ENCODE results near the gene WDR62.

Gene WDR62

DNA sequence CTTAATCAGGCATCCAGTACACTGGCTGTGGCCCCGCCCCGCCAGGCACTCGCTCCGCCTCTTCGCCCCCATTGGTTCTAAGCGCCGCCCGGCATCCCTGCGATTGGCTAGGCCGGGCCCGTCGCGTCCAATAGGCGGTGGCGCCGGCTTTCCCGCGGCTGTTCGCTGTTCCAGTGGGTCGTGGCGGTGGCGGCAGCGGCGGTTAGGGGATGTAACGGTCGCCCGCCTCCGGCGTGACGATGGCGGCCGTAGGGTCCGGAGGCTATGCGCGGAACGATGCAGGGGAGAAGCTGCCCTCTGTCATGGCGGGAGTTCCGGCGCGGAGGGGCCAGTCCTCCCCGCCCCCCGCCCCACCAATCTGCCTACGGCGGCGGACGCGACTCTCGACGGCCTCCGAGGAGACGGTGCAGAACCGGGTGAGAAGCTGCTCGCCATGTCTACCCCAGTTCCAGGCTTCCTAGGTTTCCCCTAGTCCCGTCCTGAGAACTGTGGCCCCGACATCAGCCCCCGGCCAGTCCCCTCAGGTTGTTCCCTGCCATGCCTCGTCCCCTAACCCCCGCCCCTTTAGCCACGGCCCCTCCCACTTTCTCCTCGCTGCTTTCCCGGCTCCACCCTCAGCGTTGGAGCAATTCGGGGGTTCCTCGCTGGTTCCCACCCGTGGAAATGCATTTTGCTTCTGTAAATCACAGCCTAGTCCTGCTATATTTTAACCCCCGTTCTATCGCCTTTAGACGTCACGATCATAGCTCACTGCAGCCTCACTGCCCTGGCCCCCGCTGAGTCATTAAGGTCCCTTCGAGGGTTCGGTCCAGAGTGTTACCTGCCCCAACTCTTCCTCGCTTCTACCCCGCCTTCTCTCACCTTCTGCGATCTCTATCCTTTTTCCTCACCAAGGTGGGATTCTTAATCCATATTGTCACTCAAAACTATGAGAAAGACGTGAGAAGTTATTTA lies at the start of gene WDR62:
Gene WDR62 (plus strand): TSS at position 165 of the 954 bp plus-strand sequence. CDS start 75 bp downstream, at position 240.
- DNase-seq = peak; percentile 95

DNA sequence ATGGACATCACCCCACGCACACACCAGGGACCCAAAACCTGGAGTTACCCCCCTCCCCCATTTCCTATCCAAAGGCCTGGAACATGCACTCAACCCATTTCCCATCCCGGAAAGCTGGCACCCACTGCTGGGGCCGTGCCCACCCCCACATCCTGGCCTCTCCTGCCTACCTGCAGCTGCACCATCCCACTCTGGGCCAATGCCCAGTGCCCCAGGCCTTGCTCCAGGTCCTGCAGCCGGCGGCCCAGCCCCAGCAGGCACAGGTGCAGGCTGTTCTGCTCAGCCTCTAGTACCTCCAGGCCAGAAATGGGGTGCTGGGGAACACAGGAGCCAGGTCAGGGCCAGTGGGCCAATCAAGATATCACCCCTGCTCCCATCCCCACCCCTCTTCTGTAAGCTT lies 47.7 kb upstream of the WDR62 start:
- DNase-seq = no peak

DNA sequence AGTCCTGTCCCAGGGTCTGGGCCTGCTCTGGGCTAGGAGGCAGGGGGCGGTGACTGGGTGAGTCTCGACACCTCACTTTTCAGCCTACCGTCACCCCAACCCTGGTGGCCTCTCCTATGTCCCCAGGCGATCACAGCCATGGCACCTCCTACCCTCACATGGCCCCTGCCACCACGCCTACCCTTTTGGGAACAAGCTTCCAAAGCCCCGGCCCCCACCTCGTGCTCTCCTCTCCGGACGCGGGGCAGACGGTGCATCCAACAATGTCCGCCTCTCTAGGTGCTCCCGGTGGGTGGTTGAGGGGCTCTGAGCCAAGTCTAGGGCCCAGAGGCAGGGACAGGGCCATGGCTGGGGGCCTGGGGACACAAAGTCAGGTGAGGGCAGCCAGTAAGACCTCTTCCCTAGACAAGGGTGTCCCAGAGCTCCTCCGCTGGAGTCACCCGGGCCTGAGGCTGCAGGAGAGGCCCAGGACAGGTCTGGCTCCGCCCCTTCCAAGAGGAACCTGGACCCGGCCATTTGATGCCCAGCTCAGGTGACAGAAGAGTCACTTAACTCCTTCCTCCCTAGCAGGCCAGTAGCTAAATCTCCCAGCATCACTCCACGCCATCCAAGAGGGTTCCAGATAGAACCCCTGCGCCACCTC lies 46.2 kb upstream of the WDR62 start, which contains the start of gene SYNE4:
Gene SYNE4 (minus strand): TSS at position 478 of the 643 bp plus-strand sequence. CDS start 132 bp downstream, at position 346.
- no peak for DNase-seq

DNA sequence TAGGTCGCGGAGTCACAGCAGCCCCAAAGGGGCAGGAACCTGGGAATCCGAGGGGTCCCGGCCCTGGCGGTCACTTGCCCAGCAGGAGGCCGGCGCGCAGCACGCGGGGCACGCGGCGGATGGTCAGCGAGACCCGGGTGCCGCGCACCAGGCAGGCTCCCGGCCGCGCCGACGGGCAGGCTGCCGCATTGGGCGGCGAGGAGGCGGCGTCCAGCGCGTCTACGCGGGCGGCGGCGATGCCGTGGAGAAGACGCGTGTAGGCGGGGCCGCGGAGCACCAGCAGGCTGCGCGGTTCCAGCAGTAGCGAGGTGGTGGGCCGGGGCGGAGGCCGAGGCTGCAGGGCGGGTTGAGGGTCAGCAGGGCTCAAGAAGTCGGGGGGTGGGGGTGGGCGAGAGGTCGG lies 45.5 kb upstream of the WDR62 start:
- DNase-seq = no peak

DNA sequence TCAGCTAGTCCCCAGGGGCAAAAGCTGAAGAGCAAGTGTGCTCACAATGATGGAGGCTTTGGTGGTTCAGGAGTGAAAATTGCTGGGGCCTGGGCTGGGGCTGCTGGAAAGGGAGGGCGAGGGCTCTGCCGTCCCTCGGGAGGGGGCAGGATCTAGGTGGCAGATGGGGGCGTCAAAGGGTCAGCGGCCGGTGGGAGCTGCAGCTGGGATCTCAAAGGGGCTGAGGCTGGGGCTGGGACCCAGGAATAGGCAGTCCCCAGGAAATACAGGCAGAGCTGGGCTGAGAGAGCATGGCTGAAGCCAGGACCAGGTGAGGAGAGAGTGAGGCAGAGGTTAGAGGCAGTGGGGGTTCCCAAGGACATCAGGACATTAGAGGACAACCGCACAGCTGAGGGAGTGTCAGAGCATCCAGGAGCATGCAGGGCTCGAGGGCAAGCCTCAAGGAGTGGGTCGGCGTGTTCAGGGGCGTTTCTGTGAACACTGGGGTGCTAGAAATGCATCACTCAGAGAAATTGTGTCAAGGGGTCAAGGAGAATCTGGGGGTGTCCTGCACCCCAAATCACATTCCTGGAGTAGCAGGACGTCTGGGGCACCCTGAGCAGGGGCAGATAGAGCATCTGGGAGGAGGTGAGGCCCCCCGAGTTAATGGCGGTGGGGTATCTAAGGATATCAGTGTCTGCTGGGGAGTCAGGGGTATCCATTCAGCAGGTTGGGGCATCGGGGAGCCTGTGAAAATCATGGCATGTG lies 44.9 kb upstream of the WDR62 start:
- DNase-seq = no peak

DNA sequence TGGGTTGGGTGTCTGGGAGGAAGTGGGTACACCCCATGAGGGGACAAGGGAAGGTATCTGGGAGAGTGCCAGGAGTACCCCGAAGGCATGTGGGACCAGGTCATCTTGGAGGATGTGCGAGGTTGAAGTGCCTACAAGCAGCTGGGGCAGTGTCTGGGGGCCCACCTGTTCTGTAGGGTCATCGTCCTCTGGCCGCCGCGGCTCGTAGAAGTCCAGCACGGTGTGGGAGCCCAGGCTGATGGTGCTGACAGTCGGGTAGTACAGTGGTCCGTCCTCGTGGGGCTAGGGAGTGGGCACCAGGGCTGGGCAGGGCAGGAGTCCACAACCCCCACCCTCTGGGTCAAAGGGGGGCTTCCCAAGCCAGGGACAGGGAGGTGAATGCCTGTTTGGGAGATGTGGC lies 44.3 kb upstream of the WDR62 start:
- no peak for DNase-seq

DNA sequence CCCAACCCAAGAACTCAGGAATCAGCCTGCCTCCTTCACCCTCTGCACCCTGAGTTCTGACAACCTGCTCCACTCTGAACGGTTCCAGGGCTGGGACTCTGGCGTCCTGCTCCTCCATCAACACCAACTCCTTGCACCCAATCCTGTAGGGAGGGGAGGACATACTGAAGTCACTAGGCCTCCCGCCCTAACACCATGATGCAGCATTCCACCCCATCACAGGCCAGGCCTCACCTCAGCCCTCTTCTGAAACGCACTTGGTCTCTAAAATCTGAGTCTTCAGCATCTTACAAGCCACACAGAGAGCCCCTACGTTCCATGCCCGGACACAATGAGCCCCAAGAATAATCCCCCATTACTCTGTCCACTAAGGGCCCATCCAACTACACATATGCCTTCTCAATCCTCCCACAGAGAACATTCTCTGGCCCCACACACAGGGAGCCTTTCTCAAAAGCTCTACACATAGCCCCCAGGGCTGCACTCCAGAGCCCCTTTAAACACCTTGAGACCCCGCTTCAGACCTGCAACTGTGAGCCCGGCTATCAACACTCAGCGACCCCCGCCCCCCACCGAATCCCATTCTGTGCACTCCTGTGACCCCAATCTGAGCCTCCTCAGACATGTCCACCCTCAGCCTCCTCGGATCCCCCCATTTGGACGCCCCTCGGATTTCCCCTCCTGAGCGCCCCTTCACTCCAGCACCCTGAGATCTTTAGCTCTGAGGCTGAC lies 41.3 kb upstream of the WDR62 start:
- no peak for DNase-seq

DNA sequence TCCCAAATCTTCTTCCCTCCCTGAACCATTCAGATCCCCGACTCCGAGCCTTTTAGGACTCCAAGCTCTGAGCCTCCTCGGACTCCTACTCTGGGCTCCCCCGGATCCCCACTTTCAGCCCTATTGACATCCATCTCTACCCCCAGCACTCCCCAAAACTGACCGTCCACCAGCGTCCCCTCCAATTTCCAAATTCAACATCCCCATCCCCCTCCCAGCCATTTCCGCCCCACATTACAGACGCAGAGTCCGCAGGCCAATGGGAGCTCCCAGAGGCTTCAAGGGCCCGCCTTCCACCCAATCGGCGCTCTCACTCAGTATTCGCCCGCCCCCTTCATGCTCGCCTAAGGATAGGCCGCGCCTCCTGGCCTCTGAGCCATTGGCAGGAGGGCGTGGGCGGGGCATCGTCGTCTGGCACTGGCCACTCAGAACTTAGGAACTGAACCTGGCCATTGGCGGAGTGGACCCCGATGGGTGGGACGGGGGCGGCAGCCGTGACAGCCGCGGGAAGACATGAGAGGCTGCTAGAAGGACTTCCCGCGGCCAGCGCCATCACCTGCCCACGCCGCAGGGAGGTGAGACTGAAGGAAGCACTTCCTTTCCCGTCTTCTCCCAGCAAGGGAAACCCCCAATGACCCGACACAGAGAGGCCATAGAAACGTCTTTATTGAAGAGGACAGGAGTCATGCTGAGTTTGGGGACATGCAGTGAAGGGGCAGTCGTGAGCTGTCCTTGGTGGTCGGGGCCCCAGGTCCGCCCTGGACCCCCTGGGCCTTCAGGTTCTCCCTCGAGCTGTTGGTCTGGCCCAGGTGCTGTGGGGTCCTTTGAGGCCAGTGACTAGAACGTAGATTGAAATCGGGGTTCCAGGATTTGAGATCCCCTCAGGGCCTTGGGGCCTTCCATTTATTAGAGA lies 40.4 kb upstream of the WDR62 start, which contains the start of gene ALKBH6:
Gene ALKBH6 (minus strand): TSS at position 202 of the 913 bp plus-strand sequence. CDS start 816 bp downstream, outside the sequence.
- peak; percentile 98 for DNase-seq

DNA sequence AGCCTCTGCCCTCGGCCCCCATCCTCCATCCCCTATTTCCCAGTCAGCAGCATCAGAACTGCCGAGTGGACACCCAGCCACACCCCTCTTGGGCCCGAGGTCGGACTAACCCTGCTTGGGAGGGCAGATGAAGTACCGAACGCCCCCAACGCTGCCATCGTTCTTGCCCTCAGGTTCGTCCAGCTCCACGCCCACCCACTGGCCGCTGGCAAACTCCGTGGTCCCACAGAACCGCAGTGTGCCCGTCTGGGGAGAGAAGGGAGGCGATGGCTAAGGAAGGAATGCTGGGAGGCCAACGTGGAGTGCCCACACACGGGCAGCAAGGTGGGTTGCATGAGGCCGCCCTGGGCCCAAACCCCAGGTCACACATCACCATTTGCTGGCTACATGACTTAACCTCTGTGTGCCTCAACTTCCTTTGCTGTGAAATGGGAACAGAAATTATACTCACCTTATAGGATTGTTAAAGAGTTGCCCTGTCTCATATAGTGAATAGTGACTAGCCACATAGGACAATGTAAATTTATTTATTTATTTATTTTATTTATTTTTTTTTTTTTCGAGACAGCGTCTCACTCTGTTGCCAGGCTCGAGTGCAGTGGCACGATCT lies 35.5 kb upstream of the WDR62 start:
- no peak for DNase-seq

DNA sequence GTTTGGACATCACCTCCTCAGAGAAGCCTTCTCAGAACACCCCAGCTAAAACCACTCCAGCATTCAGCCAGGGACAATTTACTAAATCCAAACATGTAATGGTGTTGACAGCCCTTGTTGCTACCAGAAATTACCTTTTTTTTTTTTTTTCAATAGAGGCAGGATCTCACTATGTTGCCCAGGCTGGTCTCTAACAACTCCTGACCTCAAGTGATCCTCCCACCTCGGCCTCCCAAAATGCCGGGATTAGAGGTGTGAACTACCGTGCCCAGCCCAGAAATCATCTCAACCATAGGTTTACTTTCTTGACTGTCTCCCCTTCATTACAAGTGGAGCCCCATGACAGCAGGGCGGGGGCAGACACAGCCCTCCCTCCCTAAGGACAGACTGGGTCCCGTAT lies 31.3 kb upstream of the WDR62 start:
- DNase-seq = no peak

DNA sequence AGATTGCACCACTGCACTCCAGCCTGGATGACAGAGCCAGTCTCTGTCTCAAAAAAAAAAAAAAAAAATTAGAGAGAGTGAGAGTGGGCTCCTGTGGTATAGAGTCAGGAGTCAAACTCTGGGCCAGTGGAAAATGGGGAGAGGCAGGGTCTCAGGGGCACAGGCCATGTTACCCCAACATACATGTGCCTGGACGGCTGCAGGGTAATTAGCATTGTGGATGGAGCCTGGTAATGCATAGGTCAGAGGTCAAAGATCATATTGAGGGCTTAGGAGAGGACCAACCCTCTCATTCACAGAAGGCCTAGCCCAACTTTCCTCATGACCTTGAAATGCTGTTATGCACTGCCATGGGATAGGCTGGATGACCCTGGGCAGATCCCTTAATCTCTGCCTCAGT lies 29.2 kb upstream of the WDR62 start:
- no peak for DNase-seq

DNA sequence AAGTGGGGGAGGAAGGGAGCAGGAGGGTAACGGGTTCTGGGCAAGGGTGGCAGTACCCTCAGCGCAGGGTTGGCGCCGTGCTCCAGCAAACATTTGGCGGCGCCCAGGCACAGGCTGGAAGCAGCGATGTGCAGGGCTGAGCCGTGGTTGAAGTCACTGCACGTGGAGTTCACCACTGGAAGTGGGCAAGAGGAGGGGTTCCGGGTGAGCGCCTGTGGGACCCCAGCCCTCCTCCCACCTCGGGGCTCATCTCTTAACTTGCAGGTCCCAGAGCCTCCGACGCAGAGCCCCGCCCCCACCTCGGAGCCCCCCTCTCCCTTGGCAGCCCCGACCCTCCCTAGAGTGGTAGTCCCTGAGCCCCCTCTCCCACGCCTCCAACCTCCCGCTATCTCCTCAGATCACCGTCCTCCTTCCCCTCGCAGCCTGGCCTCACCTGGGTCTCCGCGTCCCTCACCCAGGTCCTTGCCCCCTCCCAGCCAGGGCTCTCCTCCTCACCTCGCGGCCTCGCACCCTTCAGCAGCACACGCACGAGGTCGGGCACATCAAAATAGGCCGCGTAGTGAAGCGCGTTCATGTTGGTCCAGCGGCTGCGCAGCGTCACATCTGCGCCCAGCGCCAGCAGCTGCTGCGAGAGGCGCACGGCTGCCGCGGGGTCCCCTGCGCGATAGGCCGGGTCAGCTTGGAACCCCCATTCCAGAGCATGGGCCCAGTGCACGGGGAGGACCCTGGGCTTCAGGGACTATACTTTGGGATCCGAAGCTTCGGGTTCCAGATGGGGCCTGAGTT lies 28.4 kb upstream of the WDR62 start:
- DNase-seq = no peak

DNA sequence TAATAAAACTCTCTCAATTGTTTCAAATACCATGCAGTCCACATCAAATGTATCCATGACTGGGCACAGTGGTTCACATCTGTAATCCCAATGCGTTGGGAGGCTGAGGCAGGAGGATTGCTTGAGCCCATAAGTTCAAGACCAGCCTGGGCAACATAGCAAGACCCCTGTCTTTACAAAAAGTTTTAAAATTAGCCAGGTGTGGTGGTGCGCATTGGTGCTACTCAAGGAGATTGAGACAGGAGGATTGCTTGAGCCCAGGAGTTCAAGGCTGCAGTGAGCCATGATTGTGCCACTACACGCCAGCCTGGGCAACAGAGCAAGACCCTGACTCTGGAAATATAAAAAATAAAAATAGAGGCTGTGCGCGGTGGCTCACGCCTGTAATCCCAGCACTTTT lies 27.0 kb upstream of the WDR62 start:
- DNase-seq = no peak

DNA sequence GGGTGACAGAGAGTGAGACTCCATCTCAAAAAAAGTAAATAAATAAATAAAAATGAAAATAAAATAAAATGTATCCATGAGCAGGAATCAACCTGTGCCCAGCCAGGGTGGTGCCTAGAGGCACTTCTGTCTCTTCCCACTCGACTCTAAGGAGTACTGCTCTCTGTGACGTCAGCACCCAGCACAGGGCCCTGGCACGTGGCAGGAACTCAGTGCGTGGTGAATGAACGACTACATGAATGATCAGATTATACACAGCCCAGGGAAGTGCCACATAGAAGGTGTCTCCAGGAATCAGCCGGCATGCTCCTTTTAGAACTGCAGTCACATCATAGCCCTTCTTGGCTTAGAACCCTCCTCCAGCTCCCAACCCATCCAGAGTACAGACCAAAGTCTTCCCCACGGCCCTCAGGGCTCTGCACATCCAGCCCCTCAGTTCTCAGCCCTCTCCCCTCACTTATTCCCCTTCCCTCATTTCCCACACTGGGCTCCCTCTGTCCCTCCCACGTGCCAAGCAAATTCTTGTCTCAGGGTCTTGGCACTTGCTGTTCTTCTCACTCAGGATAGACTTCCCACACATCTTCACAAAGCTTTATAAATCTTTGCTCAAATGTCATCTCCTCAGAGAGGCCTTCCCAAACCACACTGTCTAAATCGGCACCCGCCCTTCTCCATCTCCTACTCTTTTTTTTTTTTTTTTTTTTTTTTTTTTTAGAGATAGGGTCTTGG lies 26.2 kb upstream of the WDR62 start:
- DNase-seq = no peak

DNA sequence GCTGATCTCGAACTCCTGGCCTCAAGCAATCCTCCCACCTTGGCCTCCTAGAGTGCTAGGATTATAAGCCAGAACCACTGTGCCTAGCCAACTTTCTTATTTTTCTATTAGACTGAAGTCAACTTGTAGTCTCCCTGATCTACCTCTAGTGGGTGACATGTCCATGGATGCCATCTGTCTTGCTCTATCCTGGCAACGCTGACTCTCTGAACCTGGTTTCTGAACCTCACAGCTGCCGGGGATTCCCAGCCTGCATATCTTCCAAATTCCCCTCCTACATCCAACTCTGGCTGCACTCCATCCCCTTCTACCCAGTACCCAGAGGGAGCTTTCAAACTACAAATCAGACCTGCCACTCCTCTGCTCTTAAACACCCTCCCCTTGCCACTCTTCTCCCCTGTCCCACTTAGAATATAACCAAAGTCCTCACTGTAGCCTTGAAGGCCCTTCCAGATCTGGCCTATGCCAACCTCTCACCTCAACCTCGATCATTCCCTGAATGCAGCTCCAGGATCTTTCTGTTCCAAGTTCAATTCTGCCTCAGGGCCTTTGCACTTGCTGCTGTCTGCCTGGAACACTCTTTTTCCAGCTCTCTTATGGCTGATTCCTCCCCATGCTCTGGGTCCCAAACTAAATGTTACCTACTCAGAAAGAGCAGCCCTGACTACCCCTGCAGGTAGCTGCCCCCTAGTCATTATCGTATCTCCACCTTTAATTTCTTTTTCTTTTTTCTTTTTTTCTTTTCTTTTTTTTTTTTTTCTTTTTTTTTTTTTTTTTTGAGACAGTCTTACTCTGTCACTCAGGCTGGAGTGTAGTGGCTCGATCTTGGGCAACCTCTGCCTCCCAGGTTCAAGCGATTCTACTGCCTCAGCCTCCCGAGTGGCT lies 24.2 kb upstream of the WDR62 start:
- DNase-seq = peak; percentile 54

DNA sequence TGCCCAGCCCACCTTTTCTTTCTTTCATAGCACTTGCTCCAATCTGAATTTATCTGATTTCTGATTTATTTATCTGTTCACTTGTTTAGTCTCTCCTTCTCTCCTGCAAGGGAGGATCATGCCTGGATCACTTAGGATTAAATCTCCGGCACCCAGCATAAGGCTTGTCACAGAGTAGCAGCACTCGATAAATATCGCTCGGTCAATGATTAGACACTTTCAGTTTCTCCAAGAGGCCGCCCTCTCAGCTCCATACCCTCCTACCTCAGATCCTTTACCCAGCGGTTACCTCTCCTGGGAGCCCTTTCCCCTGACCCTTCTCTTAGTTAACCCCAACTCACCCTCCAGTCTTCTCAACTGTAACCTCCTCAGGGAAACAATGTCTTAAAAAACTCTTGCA lies 23.4 kb upstream of the WDR62 start:
- DNase-seq = no peak

DNA sequence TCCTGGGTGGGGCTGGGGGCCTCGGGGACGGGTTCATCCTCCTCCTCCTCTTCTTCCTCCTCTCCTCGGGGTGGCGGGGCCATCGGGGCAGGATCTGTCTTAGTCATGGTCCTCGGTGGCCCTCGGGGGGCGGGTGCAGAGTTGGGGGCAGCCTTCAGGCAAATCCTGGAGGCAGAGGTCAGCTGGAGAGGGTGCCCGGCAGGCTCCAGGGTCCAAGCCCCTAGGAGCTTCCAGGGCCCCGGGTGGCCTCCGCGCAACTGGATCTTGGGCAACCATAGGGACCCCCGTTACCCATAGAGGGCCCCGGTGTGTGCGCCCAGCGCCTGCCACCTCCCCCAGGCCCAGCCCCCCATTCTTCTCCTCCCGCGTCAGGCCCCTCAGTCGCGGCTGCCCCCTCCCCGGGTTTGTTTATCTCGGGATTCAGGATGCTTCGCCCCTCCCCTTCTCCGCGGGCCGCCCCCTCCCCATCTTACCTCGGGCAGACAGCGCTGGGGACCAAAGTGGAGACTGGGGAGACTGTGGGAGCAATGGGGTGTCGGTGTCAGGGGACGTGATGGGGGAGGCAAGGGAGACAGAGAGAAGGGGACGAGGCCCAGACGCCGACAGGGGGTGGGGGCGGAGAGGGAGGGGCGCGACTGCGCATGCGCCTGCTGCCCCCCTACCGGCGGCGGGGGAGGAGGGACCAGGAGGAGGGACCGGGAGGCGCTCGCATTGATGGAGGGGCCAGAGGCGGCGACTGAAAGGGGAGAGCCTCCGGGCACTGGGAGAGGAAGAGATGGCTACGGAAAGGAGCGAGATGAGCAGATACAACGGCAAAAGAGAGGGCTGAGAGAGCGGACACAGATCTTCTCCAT lies 22.2 kb upstream of the WDR62 start, which contains the start of gene CLIP3:
Gene CLIP3 (minus strand): TSS at position 623 of the 854 bp plus-strand sequence. CDS start 516 bp downstream, at position 107.
- peak; percentile 15 for DNase-seq
